Neural progenitor cell (in vitro differentiated cells): ENCODE measurements around the gene RPLP1. TPM values are rescaled to one million over a fixed set of nuclear protein-coding genes. Genes with fewer than 3 reads are reported as not detected.

Source experiments
- DNase-seq: peaks from one replicate; pipeline ENCODE4 v3.0.0-alpha.2; 2016; ENCODE audit warnings: low spot score
- H2AFZ ChIP-seq: fragments of 200-600 bp; sonication (generic); replicated peaks from 2 replicates; pipeline ENCODE4 v1.6.1; 2016; ENCODE audit warnings: antibody characterized with exemption
- H3F3A ChIP-seq: fragments of 200-600 bp; sonication (generic); 2 replicates; pipeline ENCODE4 v1.6.1; 2016; ENCODE audit warnings: antibody characterized with exemption, low read depth
- H3K27ac ChIP-seq: fragments of 200-600 bp; sonication (generic); 2 replicates; pipeline ENCODE4 v1.5.1; 2016; ENCODE audit warnings: mild to moderate bottlenecking
- H3K27me3 ChIP-seq: fragments of 200-600 bp; sonication (generic); 2 replicates; pipeline ENCODE4 v1.6.1; 2016; ENCODE audit warnings: mild to moderate bottlenecking, moderate library complexity
- H3K36me3 ChIP-seq: fragments of 200-600 bp; sonication (generic); 2 replicates; pipeline ENCODE4 v1.5.1; 2016
- H3K4me1 ChIP-seq: fragments of 200-600 bp; sonication (generic); 2 replicates; pipeline ENCODE4 v1.6.1; 2016; ENCODE audit warnings: mixed run types
- H3K4me2 ChIP-seq: fragments of 200-600 bp; sonication (generic); 2 replicates; pipeline ENCODE4 v1.6.1; 2016
- H3K4me3 ChIP-seq: fragments of 200-600 bp; sonication (generic); 2 replicates; pipeline ENCODE4 v1.5.1; 2016
- H3K79me2 ChIP-seq: fragments of 200-600 bp; sonication (generic); 2 replicates; pipeline ENCODE4 v1.6.1; 2016; ENCODE audit warnings: low read depth
- H3K9ac ChIP-seq: fragments of 200-600 bp; sonication (generic); 2 replicates; pipeline ENCODE4 v1.6.1; 2016
- H3K9me3 ChIP-seq: fragments of 200-600 bp; sonication (generic); 2 replicates; pipeline ENCODE4 v1.5.1; 2016; ENCODE audit warnings: low read depth
- H4K20me1 ChIP-seq: fragments of 200-600 bp; sonication (generic); 2 replicates; pipeline ENCODE4 v1.6.1; 2016; ENCODE audit warnings: low read depth
- H3K27ac Mint-ChIP-seq: 3 replicates; pipeline ENCODE4 v1.8.0; 2021; ENCODE audit warnings: mixed read lengths
- H3K27me3 Mint-ChIP-seq: 2 replicates; pipeline ENCODE4 v1.8.0; 2022; ENCODE audit warnings: low read depth, mild to moderate bottlenecking, inconsistent platforms, moderate library complexity, mixed read lengths; ENCODE audit not compliant: insufficient read depth
- H3K36me3 Mint-ChIP-seq: 3 replicates; pipeline ENCODE4 v1.8.0; 2021; ENCODE audit warnings: mixed read lengths
- H3K4me1 Mint-ChIP-seq: 3 replicates; pipeline ENCODE4 v1.8.0; 2021; ENCODE audit warnings: mixed read lengths
- H3K4me3 Mint-ChIP-seq: 3 replicates; pipeline ENCODE4 v1.8.0; 2021; ENCODE audit warnings: mild to moderate bottlenecking, moderate library complexity, mixed read lengths
- H3K9me3 Mint-ChIP-seq: 3 replicates; pipeline ENCODE4 v1.8.0; 2020; ENCODE audit warnings: mixed read lengths
- EZH2 ChIP-seq: fragments of 200-600 bp; sonication (generic); IDR thresholded peaks from 2 replicates; pipeline ENCODE4 v1.6.1; 2017; ENCODE audit warnings: antibody characterized with exemption, mild to moderate bottlenecking, moderate library complexity
- EZH2phosphoT487 ChIP-seq: fragments of 200-600 bp; sonication (generic); IDR thresholded peaks from 2 replicates; pipeline ENCODE4 v1.6.1; 2017; ENCODE audit warnings: antibody characterized with exemption
- total RNA-seq: library from RNA; depleted of rRNA; stranded (reverse); fragments of >200 nt; gene quantifications from 2 replicates; pipeline ENCODE4 v1.2.3, GENCODE V29; 2015; ENCODE audit warnings: low replicate concordance
- TF ChIP-seq, protein P1 (sequence below): fragments of 200-600 bp; sonication (generic); IDR thresholded peaks from 2 replicates; pipeline ENCODE4 v1.5.1; 2017; ENCODE audit warnings: antibody characterized with exemption, mild to moderate bottlenecking

The RPLP1 gene
- total RNA-seq, 1 donor from 2014 or later, result 109 TPM

DNA sequence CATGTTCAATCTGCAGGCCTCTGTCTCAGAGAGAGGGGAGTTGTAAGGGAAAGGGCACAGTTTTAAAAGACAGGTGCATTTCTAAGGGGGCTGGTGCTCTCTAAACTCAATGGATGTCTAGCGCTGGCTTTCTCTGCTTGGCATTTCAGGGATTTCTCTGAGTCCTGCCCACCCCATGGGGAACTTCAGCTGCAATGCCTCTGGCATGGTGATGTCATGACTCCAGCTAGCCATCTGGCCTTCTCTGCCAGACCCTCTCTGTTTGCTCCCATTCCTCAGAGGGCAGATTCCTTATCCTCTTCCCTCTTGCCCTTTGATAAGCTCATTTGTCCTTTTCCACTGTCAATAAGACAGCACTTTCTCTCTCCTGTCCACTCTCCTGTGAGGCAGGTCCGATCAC, 40.8 kb downstream of the RPLP1 start:
- Histone ChIP-seq H3K4me1 (peaks cover 9% of the 10 kb centered on the region), H3K9ac (no peak overlapping the region), H3K4me2 (no peak overlapping the region), H3K36me3 (no peaks in the 10 kb centered on the region), H3K4me3 (no peak overlapping the region), H3K79me2 (no peaks in the 10 kb centered on the region), H3K27ac (no peak overlapping the region), H3F3A (no peaks in the 10 kb centered on the region), H3K9me3 (no peaks in the 10 kb centered on the region), H2AFZ (no peak overlapping the region), H4K20me1 (no peaks in the 10 kb centered on the region), H3K27me3 (no peaks in the 10 kb centered on the region)
- Mint-ChIP-seq H3K9me3 (peaks cover 4% of the 10 kb centered on the region), H3K4me1 (peaks cover 14% of the 10 kb centered on the region), H3K36me3 (peaks cover 2% of the 10 kb centered on the region), H3K27me3 (peaks cover 9% of the 10 kb centered on the region), H3K4me3 (no peak overlapping the region), H3K27ac (no peak overlapping the region)
- no peak for DNase-seq
- TF ChIP-seq EZH2phosphoT487 (no peak), EZH2 (no peak)
- TF ChIP-seq, protein P1, sequence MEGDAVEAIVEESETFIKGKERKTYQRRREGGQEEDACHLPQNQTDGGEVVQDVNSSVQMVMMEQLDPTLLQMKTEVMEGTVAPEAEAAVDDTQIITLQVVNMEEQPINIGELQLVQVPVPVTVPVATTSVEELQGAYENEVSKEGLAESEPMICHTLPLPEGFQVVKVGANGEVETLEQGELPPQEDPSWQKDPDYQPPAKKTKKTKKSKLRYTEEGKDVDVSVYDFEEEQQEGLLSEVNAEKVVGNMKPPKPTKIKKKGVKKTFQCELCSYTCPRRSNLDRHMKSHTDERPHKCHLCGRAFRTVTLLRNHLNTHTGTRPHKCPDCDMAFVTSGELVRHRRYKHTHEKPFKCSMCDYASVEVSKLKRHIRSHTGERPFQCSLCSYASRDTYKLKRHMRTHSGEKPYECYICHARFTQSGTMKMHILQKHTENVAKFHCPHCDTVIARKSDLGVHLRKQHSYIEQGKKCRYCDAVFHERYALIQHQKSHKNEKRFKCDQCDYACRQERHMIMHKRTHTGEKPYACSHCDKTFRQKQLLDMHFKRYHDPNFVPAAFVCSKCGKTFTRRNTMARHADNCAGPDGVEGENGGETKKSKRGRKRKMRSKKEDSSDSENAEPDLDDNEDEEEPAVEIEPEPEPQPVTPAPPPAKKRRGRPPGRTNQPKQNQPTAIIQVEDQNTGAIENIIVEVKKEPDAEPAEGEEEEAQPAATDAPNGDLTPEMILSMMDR, result no peak

DNA sequence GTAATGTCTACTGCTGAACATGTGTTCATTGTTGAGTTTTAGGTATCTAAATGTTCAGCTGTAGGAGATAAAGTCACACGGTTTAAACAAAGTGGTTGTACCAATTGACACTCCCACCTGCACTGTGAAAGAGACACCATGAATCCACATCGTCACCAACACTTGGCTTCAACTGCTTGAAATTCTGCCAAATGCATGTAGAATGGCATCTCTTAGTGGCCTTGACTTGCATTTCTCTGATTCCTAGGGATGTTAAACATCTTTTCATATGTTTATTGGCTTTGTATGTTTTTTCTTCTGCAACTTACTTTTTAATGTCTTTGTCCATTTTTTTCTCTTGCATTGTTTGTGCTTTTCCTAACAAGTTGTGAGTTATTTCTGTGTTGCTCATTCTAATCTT, 43.4 kb downstream of the RPLP1 start:
- Histone ChIP-seq H3K4me1 (peaks cover 24% of the 10 kb centered on the region), H3K27ac (no peak overlapping the region), H3K79me2 (no peaks in the 10 kb centered on the region), H3K27me3 (no peaks in the 10 kb centered on the region), H3K4me3 (no peak overlapping the region), H3K36me3 (no peaks in the 10 kb centered on the region), H3K4me2 (no peak overlapping the region), H2AFZ (no peak overlapping the region), H3K9me3 (no peaks in the 10 kb centered on the region), H3F3A (peaks cover 14% of the 10 kb centered on the region), H3K9ac (no peak overlapping the region), H4K20me1 (no peaks in the 10 kb centered on the region)
- Mint-ChIP-seq H3K4me1 (peaks cover 37% of the 10 kb centered on the region), H3K36me3 (peaks cover 2% of the 10 kb centered on the region), H3K27ac (no peak overlapping the region), H3K4me3 (no peak overlapping the region), H3K9me3 (peaks cover 3% of the 10 kb centered on the region), H3K27me3 (peaks cover 14% of the 10 kb centered on the region)
- no peak for DNase-seq
- TF ChIP-seq, protein P1, result no peak
- TF ChIP-seq EZH2 (no peak), EZH2phosphoT487 (no peak)

DNA sequence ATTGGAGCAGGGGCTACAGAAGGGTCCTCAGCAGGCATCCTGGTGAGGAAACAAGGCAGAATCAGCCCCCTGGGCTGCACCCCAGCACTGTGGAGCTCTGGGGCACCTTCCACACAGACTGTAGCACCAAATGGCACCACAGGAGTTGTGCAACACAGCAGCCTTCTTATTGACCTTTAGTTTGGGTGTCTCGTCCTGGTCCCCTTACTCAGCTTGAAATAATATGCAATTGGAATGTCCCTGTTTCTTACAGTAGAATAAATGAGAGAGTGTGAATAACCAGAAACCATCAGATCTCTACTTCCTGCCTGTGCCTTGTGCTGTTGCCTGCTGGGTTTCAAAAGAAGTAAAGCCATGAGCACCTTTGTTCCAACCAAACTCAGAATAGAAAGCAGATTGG, 44.5 kb downstream of the RPLP1 start:
- Mint-ChIP-seq H3K27me3 (peaks cover 14% of the 10 kb centered on the region), H3K27ac (no peak overlapping the region), H3K36me3 (no peaks in the 10 kb centered on the region), H3K4me3 (no peak overlapping the region), H3K9me3 (no peaks in the 10 kb centered on the region), H3K4me1 (peaks cover 37% of the 10 kb centered on the region)
- Histone ChIP-seq H3K27me3 (no peaks in the 10 kb centered on the region), H3K9me3 (no peaks in the 10 kb centered on the region), H3K4me1 (peaks cover 24% of the 10 kb centered on the region), H3K4me3 (no peak overlapping the region), H3F3A (peaks cover 14% of the 10 kb centered on the region), H3K36me3 (no peaks in the 10 kb centered on the region), H3K79me2 (no peaks in the 10 kb centered on the region), H3K4me2 (no peak overlapping the region), H3K9ac (no peak overlapping the region), H3K27ac (no peak overlapping the region), H2AFZ (no peak overlapping the region), H4K20me1 (no peaks in the 10 kb centered on the region)
- TF ChIP-seq EZH2 (no peak), EZH2phosphoT487 (no peak)
- TF ChIP-seq, protein P1, result no peak
- no peak for DNase-seq

DNA sequence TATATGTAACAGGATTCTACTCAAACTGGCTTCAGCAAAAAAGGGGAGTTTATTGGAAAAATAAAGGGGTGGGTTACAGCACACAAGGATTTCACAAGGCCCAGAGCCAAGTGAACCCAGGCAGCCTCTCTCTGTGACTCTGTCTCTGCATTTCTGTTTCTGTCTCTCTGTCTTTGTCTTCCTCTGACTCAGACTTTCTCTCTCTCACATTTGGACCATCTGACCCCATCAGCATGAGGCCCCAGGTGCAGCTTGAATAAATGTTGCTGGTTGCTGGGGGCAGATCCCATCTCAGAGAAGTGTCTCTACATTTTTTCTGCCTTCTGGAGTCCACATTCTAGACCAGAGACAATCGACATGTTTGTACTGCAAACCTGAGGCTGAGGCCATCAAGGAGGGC, 45.0 kb downstream of the RPLP1 start:
- Mint-ChIP-seq H3K27ac (peak overlapping the region; percentile 8), H3K27me3 (peaks cover 14% of the 10 kb centered on the region), H3K4me1 (peaks cover 37% of the 10 kb centered on the region), H3K4me3 (no peak overlapping the region), H3K36me3 (no peaks in the 10 kb centered on the region), H3K9me3 (no peaks in the 10 kb centered on the region)
- H3K27me3 ChIP-seq, result no peaks in the 10 kb centered on the region
- no peak overlapping the region for H3K4me3 ChIP-seq
- no peak overlapping the region for H3K27ac ChIP-seq
- no peak overlapping the region for H2AFZ ChIP-seq
- H3F3A ChIP-seq, result peaks cover 14% of the 10 kb centered on the region
- H3K79me2 ChIP-seq, result no peaks in the 10 kb centered on the region
- TF ChIP-seq EZH2phosphoT487 (no peak), EZH2 (no peak)
- TF ChIP-seq, protein P1, result no peak
- H4K20me1 ChIP-seq, result no peaks in the 10 kb centered on the region
- no peak for DNase-seq
- peaks cover 24% of the 10 kb centered on the region for H3K4me1 ChIP-seq
- no peaks in the 10 kb centered on the region for H3K9me3 ChIP-seq
- no peaks in the 10 kb centered on the region for H3K36me3 ChIP-seq
- H3K4me2 ChIP-seq, result no peak overlapping the region
- H3K9ac ChIP-seq, result no peak overlapping the region
